Panc1 (cell line): Measurements from ENCODE around the gene SNRPA1.

ENCODE experiments used
- POLR2AphosphoS5 ChIP-seq: IDR thresholded peaks from 2 replicates; pipeline ENCODE4 v1.6.1; 2012; ENCODE audit warnings: mild to moderate bottlenecking, low read depth, low read length, moderate library complexity
- SIN3A ChIP-seq: IDR thresholded peaks from 2 replicates; pipeline ENCODE4 v1.6.1; 2012; ENCODE audit warnings: low read depth, mild to moderate bottlenecking, low read length, moderate library complexity, borderline replicate concordance; ENCODE audit not compliant: insufficient read depth
- TCF7L2 ChIP-seq: IDR thresholded peaks from 2 replicates; pipeline ENCODE4 v1.6.1; 2011; ENCODE audit warnings: mild to moderate bottlenecking, low read depth, low read length, inconsistent platforms
- TF ChIP-seq, protein P1 (sequence below): fragments of 450-650 bp; IDR thresholded peaks from 2 replicates; pipeline ENCODE4 v1.5.1; 2017; ENCODE audit warnings: mild to moderate bottlenecking
- TF ChIP-seq, protein P2 (sequence below), 2 experiments: IDR thresholded peaks; 2 replicates each; pipeline ENCODE4 v1.6.1; 2011 to 2012; ENCODE audit warnings: low read depth in 2 of 2, control low read depth in 1 of 2, low read length in 1 of 2, mild to moderate bottlenecking in 1 of 2, moderate library complexity in 1 of 2; ENCODE audit not compliant: insufficient read depth in 1 of 2

DNA sequence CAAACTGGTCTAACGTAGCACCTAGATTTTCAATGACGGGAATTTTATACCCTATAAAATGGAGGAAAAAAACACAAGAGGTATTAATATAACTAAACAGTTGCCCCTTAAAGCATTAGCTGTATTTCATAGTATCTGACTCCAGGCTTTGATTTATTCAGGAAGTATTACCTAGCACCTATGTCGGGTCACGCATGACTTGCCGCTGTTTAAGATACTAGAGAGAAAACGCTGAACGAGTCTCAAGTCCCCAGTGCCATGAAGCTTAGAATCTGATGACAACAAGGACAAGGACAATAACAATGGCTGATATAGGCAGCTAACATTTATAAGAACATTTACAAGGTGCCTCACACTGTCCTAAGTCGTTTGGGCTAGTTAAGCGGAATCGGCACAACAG lies 1.9 kb downstream of the SNRPA1 start:
- TF ChIP-seq, protein P1, sequence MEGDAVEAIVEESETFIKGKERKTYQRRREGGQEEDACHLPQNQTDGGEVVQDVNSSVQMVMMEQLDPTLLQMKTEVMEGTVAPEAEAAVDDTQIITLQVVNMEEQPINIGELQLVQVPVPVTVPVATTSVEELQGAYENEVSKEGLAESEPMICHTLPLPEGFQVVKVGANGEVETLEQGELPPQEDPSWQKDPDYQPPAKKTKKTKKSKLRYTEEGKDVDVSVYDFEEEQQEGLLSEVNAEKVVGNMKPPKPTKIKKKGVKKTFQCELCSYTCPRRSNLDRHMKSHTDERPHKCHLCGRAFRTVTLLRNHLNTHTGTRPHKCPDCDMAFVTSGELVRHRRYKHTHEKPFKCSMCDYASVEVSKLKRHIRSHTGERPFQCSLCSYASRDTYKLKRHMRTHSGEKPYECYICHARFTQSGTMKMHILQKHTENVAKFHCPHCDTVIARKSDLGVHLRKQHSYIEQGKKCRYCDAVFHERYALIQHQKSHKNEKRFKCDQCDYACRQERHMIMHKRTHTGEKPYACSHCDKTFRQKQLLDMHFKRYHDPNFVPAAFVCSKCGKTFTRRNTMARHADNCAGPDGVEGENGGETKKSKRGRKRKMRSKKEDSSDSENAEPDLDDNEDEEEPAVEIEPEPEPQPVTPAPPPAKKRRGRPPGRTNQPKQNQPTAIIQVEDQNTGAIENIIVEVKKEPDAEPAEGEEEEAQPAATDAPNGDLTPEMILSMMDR, result no peak
- no peak for TF ChIP-seq POLR2AphosphoS5
- no peak for TF ChIP-seq TCF7L2
- no peak for TF ChIP-seq SIN3A
- TF ChIP-seq, protein P2, sequence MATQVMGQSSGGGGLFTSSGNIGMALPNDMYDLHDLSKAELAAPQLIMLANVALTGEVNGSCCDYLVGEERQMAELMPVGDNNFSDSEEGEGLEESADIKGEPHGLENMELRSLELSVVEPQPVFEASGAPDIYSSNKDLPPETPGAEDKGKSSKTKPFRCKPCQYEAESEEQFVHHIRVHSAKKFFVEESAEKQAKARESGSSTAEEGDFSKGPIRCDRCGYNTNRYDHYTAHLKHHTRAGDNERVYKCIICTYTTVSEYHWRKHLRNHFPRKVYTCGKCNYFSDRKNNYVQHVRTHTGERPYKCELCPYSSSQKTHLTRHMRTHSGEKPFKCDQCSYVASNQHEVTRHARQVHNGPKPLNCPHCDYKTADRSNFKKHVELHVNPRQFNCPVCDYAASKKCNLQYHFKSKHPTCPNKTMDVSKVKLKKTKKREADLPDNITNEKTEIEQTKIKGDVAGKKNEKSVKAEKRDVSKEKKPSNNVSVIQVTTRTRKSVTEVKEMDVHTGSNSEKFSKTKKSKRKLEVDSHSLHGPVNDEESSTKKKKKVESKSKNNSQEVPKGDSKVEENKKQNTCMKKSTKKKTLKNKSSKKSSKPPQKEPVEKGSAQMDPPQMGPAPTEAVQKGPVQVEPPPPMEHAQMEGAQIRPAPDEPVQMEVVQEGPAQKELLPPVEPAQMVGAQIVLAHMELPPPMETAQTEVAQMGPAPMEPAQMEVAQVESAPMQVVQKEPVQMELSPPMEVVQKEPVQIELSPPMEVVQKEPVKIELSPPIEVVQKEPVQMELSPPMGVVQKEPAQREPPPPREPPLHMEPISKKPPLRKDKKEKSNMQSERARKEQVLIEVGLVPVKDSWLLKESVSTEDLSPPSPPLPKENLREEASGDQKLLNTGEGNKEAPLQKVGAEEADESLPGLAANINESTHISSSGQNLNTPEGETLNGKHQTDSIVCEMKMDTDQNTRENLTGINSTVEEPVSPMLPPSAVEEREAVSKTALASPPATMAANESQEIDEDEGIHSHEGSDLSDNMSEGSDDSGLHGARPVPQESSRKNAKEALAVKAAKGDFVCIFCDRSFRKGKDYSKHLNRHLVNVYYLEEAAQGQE (IDR thresholded peaks at IDR 0.05; ENCODE audit: insufficient read depth in 1 of 2, low read depth in 2 of 2, low read length in 1 of 2), result no peak
